Measurements from ENCODE around the gene CASP8AP2. TPM values are rescaled to one million over a fixed set of nuclear protein-coding genes. Genes with fewer than 3 reads are reported as not detected.

The CASP8AP2 gene
- polyA plus RNA-seq, 1 donor from 2014 or later, result 16.8 TPM

- no peaks in the 10 kb centered on the region for H3F3A ChIP-seq (ENCODE audit: insufficient read depth, low read length, poor library complexity, severe bottlenecking)
- TF ChIP-seq TAF1 (IDR thresholded peaks at IDR 0.05; ENCODE audit: low read depth) (no peak), EZH2 (IDR thresholded peaks at IDR 0.05; ENCODE audit: borderline replicate concordance, insufficient read depth, low read length, poor library complexity, severe bottlenecking) (no peak), SMC3 (conservative IDR thresholded peaks at IDR 0.05; ENCODE audit: poor library complexity) (no peak), CTCF (IDR thresholded peaks at IDR 0.05; ENCODE audit: poor library complexity, severe bottlenecking) (no peak), POLR2AphosphoS5 (IDR thresholded peaks at IDR 0.05) (no peak), REST (IDR thresholded peaks at IDR 0.05; ENCODE audit: borderline replicate concordance) (no peak), EP300 (conservative IDR thresholded peaks at IDR 0.05; ENCODE audit: poor library complexity, severe bottlenecking) (no peak), RAD21 (conservative IDR thresholded peaks at IDR 0.05) (no peak), MXI1 (conservative IDR thresholded peaks at IDR 0.05; ENCODE audit: poor library complexity, severe bottlenecking) (no peak)
- H3K9me2 ChIP-seq (ENCODE audit: insufficient read depth, low read length), result no peaks in the 10 kb centered on the region
- peaks cover 21% of the 10 kb centered on the region for H3K79me2 ChIP-seq (replicated peaks; ENCODE audit: insufficient read depth, low read length)
- H3K9ac ChIP-seq (ENCODE audit: low read length), result no peak overlapping the region
- no peaks in the 10 kb centered on the region for H3K36me3 ChIP-seq (ENCODE audit: insufficient read depth, low read length)
- no peaks in the 10 kb centered on the region for H4K20me1 ChIP-seq (ENCODE audit: insufficient read depth)
- H2AFZ ChIP-seq (ENCODE audit: low read depth, low read length), result no peak overlapping the region
- no peak overlapping the region for H3K27ac ChIP-seq (ENCODE audit: low read length)
- H3K27me3 ChIP-seq (ENCODE audit: insufficient read depth, low read depth, low read length), result no peaks in the 10 kb centered on the region
- no peak overlapping the region for H3K4me3 ChIP-seq (ENCODE audit: low read length)
- H3K4me2 ChIP-seq (ENCODE audit: low read length), result no peak overlapping the region
- no peaks in the 10 kb centered on the region for H3K9me3 ChIP-seq (ENCODE audit: low read length)
Observed at GRCh38 chr6:89834884-89835792, 5.5 kb downstream of the CASP8AP2 start.

- no peaks in the 10 kb centered on the region for H3F3A ChIP-seq (ENCODE audit: insufficient read depth, low read length, poor library complexity, severe bottlenecking)
- H4K20me1 ChIP-seq (ENCODE audit: insufficient read depth), result no peaks in the 10 kb centered on the region
- no peak for TF ChIP-seq TAF1 (IDR thresholded peaks at IDR 0.05; ENCODE audit: low read depth)
- no peak for TF ChIP-seq MXI1 (conservative IDR thresholded peaks at IDR 0.05; ENCODE audit: poor library complexity, severe bottlenecking)
- no peak for TF ChIP-seq RAD21 (conservative IDR thresholded peaks at IDR 0.05)
- no peak for TF ChIP-seq SMC3 (conservative IDR thresholded peaks at IDR 0.05; ENCODE audit: poor library complexity)
- no peak for TF ChIP-seq POLR2AphosphoS5 (IDR thresholded peaks at IDR 0.05)
- TF ChIP-seq EZH2 (IDR thresholded peaks at IDR 0.05; ENCODE audit: borderline replicate concordance, insufficient read depth, low read length, poor library complexity, severe bottlenecking), result no peak
- TF ChIP-seq CTCF (IDR thresholded peaks at IDR 0.05; ENCODE audit: poor library complexity, severe bottlenecking), result no peak
- TF ChIP-seq EP300 (conservative IDR thresholded peaks at IDR 0.05; ENCODE audit: poor library complexity, severe bottlenecking), result no peak
- TF ChIP-seq REST (IDR thresholded peaks at IDR 0.05; ENCODE audit: borderline replicate concordance), result no peak
- H3K9me2 ChIP-seq (ENCODE audit: insufficient read depth, low read length), result no peaks in the 10 kb centered on the region
- no peak overlapping the region for H3K9ac ChIP-seq (ENCODE audit: low read length)
- H3K27ac ChIP-seq (ENCODE audit: low read length), result no peak overlapping the region
- no peaks in the 10 kb centered on the region for H3K27me3 ChIP-seq (ENCODE audit: insufficient read depth, low read depth, low read length)
- H3K4me3 ChIP-seq (ENCODE audit: low read length), result no peak overlapping the region
- H2AFZ ChIP-seq (ENCODE audit: low read depth, low read length), result no peak overlapping the region
- no peaks in the 10 kb centered on the region for H3K36me3 ChIP-seq (ENCODE audit: insufficient read depth, low read length)
- H3K79me2 ChIP-seq (replicated peaks; ENCODE audit: insufficient read depth, low read length), result peaks cover 8% of the 10 kb centered on the region
- no peaks in the 10 kb centered on the region for H3K9me3 ChIP-seq (ENCODE audit: low read length)
- no peak overlapping the region for H3K4me2 ChIP-seq (ENCODE audit: low read length)
Observed at GRCh38 chr6:89836639-89837222, 7.1 kb downstream of the CASP8AP2 start.
